RWPE2 (cell line): Measurements from ENCODE around the gene ARMC9.

Source experiments
- ATAC-seq: fragments of 200-7000 bp; cut with Tn5 transposase; 3 replicates; pipeline ENCODE4 v1.9.1; 2021; ENCODE audit warnings: low read depth
- DNase-seq: peaks from one replicate; pipeline ENCODE4 v3.0.0-alpha.2; 2020; ENCODE audit warnings: low spot score
- H3K27ac ChIP-seq: fragments of 450-650 bp; 2 replicates; pipeline ENCODE4 v1.5.1; 2017; ENCODE audit warnings: mild to moderate bottlenecking; ENCODE audit not compliant: poor library complexity, severe bottlenecking
- H3K27me3 ChIP-seq: fragments of 250-450 bp; sonication (Bioruptor Pico); 2 replicates; pipeline ENCODE4 v1.5.1; 2021; ENCODE audit warnings: mild to moderate bottlenecking, moderate library complexity; ENCODE audit not compliant: insufficient read depth, poor library complexity, severe bottlenecking
- H3K36me3 ChIP-seq: fragments of 250-450 bp; sonication (Bioruptor Pico); 2 replicates; pipeline ENCODE4 v1.5.1; 2020; ENCODE audit warnings: low read depth, mild to moderate bottlenecking, moderate library complexity
- H3K4me1 ChIP-seq: fragments of 250-450 bp; sonication (Bioruptor Pico); 2 replicates; pipeline ENCODE4 v1.5.1; 2021; ENCODE audit warnings: mild to moderate bottlenecking, moderate library complexity; ENCODE audit not compliant: insufficient read depth, poor library complexity, severe bottlenecking
- H3K4me3 ChIP-seq: fragments of 250-450 bp; sonication (Bioruptor Pico); 2 replicates; pipeline ENCODE4 v1.5.1; 2021; ENCODE audit warnings: mild to moderate bottlenecking, moderate library complexity; ENCODE audit not compliant: severe bottlenecking
- H3K9me3 ChIP-seq: fragments of 250-450 bp; sonication (Bioruptor Pico); 2 replicates; pipeline ENCODE4 v1.5.1; 2021; ENCODE audit warnings: mild to moderate bottlenecking, moderate library complexity; ENCODE audit not compliant: severe bottlenecking
- CTCF ChIP-seq: fragments of 450-650 bp; IDR thresholded peaks from one replicate; pipeline ENCODE4 v1.5.1; 2017; ENCODE audit warnings: mild to moderate bottlenecking, moderate library complexity; ENCODE audit not compliant: poor library complexity, severe bottlenecking

Gene ARMC9

GRCh38 chr2:231294116-231294515, 95.7 kb downstream of the ARMC9 start:
- H3K27me3 ChIP-seq = no peaks in the 10 kb centered on the region
- DNase-seq = no peak
- H3K36me3 ChIP-seq = 0 out of 2 replicates have a peak, but pooled peaks cover under 1% of the 10 kb centered on the region
- H3K4me1 ChIP-seq = no peaks in the 10 kb centered on the region
- H3K4me3 ChIP-seq = no peak overlapping the region
- H3K9me3 ChIP-seq = no peaks in the 10 kb centered on the region
- no peak for ATAC-seq
- no peak for TF ChIP-seq CTCF
- no peak overlapping the region for H3K27ac ChIP-seq

- H3K4me1 ChIP-seq = no peaks in the 10 kb centered on the region
- DNase-seq (no peak), ATAC-seq (no peak)
- H3K27me3 ChIP-seq = no peaks in the 10 kb centered on the region
- no peak overlapping the region for H3K27ac ChIP-seq
- no peak for TF ChIP-seq CTCF
- H3K36me3 ChIP-seq = no peaks in the 10 kb centered on the region
- no peak overlapping the region for H3K4me3 ChIP-seq
- H3K9me3 ChIP-seq = no peaks in the 10 kb centered on the region
Measured at GRCh38 chr2:231294571-231295362, 96.3 kb downstream of the ARMC9 start.

GRCh38 chr2:231295363-231295655, 96.9 kb downstream of the ARMC9 start:
- H3K4me3 ChIP-seq = no peak overlapping the region
- DNase-seq (no peak), ATAC-seq (no peak)
- H3K4me1 ChIP-seq = no peaks in the 10 kb centered on the region
- no peak for TF ChIP-seq CTCF
- no peaks in the 10 kb centered on the region for H3K9me3 ChIP-seq
- no peaks in the 10 kb centered on the region for H3K36me3 ChIP-seq
- no peaks in the 10 kb centered on the region for H3K27me3 ChIP-seq
- no peak overlapping the region for H3K27ac ChIP-seq

GRCh38 chr2:231296401-231296974, 98.1 kb downstream of the ARMC9 start:
- ATAC-seq = no peak
- no peak for TF ChIP-seq CTCF
- DNase-seq = no peak
- H3K27ac ChIP-seq = no peak overlapping the region
- H3K4me3 ChIP-seq = no peak overlapping the region
- no peaks in the 10 kb centered on the region for H3K36me3 ChIP-seq
- no peaks in the 10 kb centered on the region for H3K27me3 ChIP-seq
- no peaks in the 10 kb centered on the region for H3K9me3 ChIP-seq
- H3K4me1 ChIP-seq = no peaks in the 10 kb centered on the region
